HepG2 (cell line): ENCODE results near the gene PIK3R1. TPM values are rescaled to one million over a fixed set of nuclear protein-coding genes. Genes with fewer than 3 reads are reported as not detected.

Experiments
- ATAC-seq: fragments of 200-7000 bp; cut with Tn5 transposase; 3 replicates; pipeline ENCODE4 v1.9.1; 2020; ENCODE audit warnings: mild to moderate bottlenecking, moderate library complexity
- BruUV-seq: library from RNA; stranded (reverse); fragments of 400-500 nt; replicated peaks from 2 replicates; lab custom pipeline; 2021; lab: Mats Ljungman, UMichigan
- CTCF ChIA-PET: fragments of 300-600 bp; formaldehyde crosslinking; extraction: SDS; loops from one replicate; lab custom pipeline; 2021; ENCODE audit warnings: low total read pairs, inconsistent platforms, low intra/inter-chr PET ratio; lab: Yijun Ruan, JAX
- POLR2A ChIA-PET: fragments of 350-600 bp; sonication (Branson Sonifier 250); formaldehyde crosslinking; loops from one replicate; lab custom pipeline; 2020; ENCODE audit warnings: antibody characterized with exemption, inconsistent platforms; lab: Yijun Ruan, JAX
- DNase-seq: peaks from one replicate; pipeline ENCODE4 v3.0.0-alpha.2; 2015; ENCODE audit warnings: low spot score
- FAIRE-seq: peaks from 3 replicates; lab custom pipeline; 2011; peaks lifted over from hg19 to GRCh38; lab: Jason Lieb, UNC
- H2AFZ ChIP-seq: one replicate; pipeline ENCODE4 v1.6.1; 2011; ENCODE audit warnings: low read length, inconsistent platforms
- H3K27ac ChIP-seq: fragments of 300-600 bp; 3 replicates; pipeline ENCODE4 v1.8.0; 2011; ENCODE audit warnings: mixed run types, mild to moderate bottlenecking, mixed read lengths, low read length, inconsistent platforms; ENCODE audit not compliant: insufficient read depth; ENCODE audit errors: extremely low read length
- H3K27me3 ChIP-seq, 2 experiments: fragments of 200-600 bp in 1 of 2; 2 replicates in 1 of 2; 3 replicates in 1 of 2; pipeline versions ENCODE4 v1.6.0 to v1.8.0; 2011; ENCODE audit warnings: low read length in 2 of 2, mild to moderate bottlenecking in 2 of 2, moderate library complexity in 2 of 2, inconsistent platforms in 1 of 2; ENCODE audit not compliant: insufficient read depth in 2 of 2, control insufficient read depth in 1 of 2
- H3K36me3 ChIP-seq, 2 experiments: fragments of 200-600 bp in 1 of 2; replicated peaks in 1 of 2; 2 replicates in 1 of 2; 3 replicates in 1 of 2; pipeline versions ENCODE4 v1.5.1 to v1.8.0; 2011; ENCODE audit warnings: low read length in 2 of 2, inconsistent platforms in 1 of 2; ENCODE audit not compliant: insufficient read depth in 2 of 2, control insufficient read depth in 1 of 2
- H3K4me1 ChIP-seq: 2 replicates; pipeline ENCODE4 v1.5.1; 2012; ENCODE audit warnings: low read length, inconsistent platforms; ENCODE audit not compliant: insufficient read depth
- H3K4me2 ChIP-seq: 2 replicates; pipeline ENCODE4 v1.6.0; 2011; ENCODE audit warnings: low read depth, low read length, inconsistent platforms
- H3K4me3 ChIP-seq, 3 experiments: fragments of 200-600 bp in 1 of 3; sonication (generic), shearing (Covaris generic) in 1 of 3; replicated peaks in 1 of 3; 2 replicates each; pipeline ENCODE4 v1.5.1; 2011 to 2016; ENCODE audit warnings: low read length in 3 of 3, inconsistent platforms in 2 of 3, low read depth in 2 of 3, mild to moderate bottlenecking in 2 of 3, control low read depth in 1 of 3, mixed read lengths in 1 of 3; ENCODE audit not compliant: insufficient read depth in 1 of 3
- H3K79me2 ChIP-seq: one replicate; pipeline ENCODE4 v1.6.1; 2011; ENCODE audit warnings: low read length, inconsistent platforms; ENCODE audit not compliant: insufficient read depth
- H3K9ac ChIP-seq: 2 replicates; pipeline ENCODE4 v1.6.0; 2011; ENCODE audit warnings: mild to moderate bottlenecking, low read depth, low read length, inconsistent platforms; ENCODE audit not compliant: insufficient read depth
- H3K9me3 ChIP-seq: 2 replicates; pipeline ENCODE4 v1.5.1; 2012; ENCODE audit warnings: mild to moderate bottlenecking, low read length
- H4K20me1 ChIP-seq: 2 replicates; pipeline ENCODE4 v1.6.0; 2011; ENCODE audit warnings: inconsistent platforms, mild to moderate bottlenecking, low read length, moderate library complexity; ENCODE audit not compliant: insufficient read depth
- CHCHD3 ChIP-seq: sonication (generic); formaldehyde crosslinking; IDR thresholded peaks from 2 replicates; pipeline ENCODE4 v1.8.0; 2022; ENCODE audit warnings: mild to moderate bottlenecking, missing genetic modification reagents, moderate library complexity
- HNRNPL ChIP-seq: fragments of 200-400 bp; formaldehyde crosslinking; IDR thresholded peaks from 2 replicates; pipeline ENCODE4 v1.6.1; 2017; ENCODE audit warnings: mild to moderate bottlenecking, low read depth, low read length
- RBFOX2 ChIP-seq: fragments of 200-400 bp; formaldehyde crosslinking; IDR thresholded peaks from 2 replicates; pipeline ENCODE4 v1.6.1; 2017; ENCODE audit warnings: low read depth, mild to moderate bottlenecking, low read length
- SRSF4 ChIP-seq: fragments of 200-400 bp; formaldehyde crosslinking; IDR thresholded peaks from one replicate; pipeline ENCODE4 v1.6.1; 2018; ENCODE audit warnings: mild to moderate bottlenecking, low read depth, low read length, moderate library complexity; ENCODE audit not compliant: poor library complexity, severe bottlenecking
- THAP8 ChIP-seq: sonication (generic); formaldehyde crosslinking; IDR thresholded peaks from 2 replicates; pipeline ENCODE4 v1.5.1; 2020; ENCODE audit warnings: missing genetic modification reagents, mild to moderate bottlenecking, borderline replicate concordance
- ZBTB44 ChIP-seq: sonication (generic); formaldehyde crosslinking; IDR thresholded peaks from 2 replicates; pipeline ENCODE4 v1.4.0; 2020; ENCODE audit warnings: missing genetic modification reagents
- ZNF276 ChIP-seq: sonication (generic); formaldehyde crosslinking; IDR thresholded peaks from 2 replicates; pipeline ENCODE4 v1.4.0; 2020; ENCODE audit warnings: mild to moderate bottlenecking, low read depth, missing genetic modification reagents
- ZNF333 ChIP-seq: sonication (generic); formaldehyde crosslinking; IDR thresholded peaks from 2 replicates; pipeline ENCODE4 v1.4.0; 2020; ENCODE audit warnings: mild to moderate bottlenecking, missing genetic modification reagents, borderline replicate concordance
- ZNF713 ChIP-seq: sonication (generic); formaldehyde crosslinking; IDR thresholded peaks from 2 replicates; pipeline ENCODE4 v1.4.0; 2020; ENCODE audit warnings: mild to moderate bottlenecking, missing genetic modification reagents
- ZSCAN30 ChIP-seq: sonication (generic); formaldehyde crosslinking; IDR thresholded peaks from 2 replicates; pipeline ENCODE4 v1.5.0; 2020; ENCODE audit warnings: mild to moderate bottlenecking, missing genetic modification reagents
- WGBS: methylation state at CpG from one replicate; pipeline ENCODE4 v1.1.6; 2017; ENCODE audit warnings: low lambda C conversion rate; 5-methylcytosine and 5-hydroxymethylcytosine counted together
- in situ Hi-C: cut with HindIII; loops from 2 replicates; pipeline ENCODE4 v1.10.0; 2017; ENCODE audit warnings: low pct_unique_long_range_greater_than_20kb; ENCODE audit not compliant: extremely low pct_ligation_motif_present
- intact Hi-C: fragments of 100-400 bp; cut with micrococcal nuclease; formaldehyde crosslinking; loops from one replicate; pipeline ENCODE4 v1.10.0; 2022; ENCODE audit not compliant: unreplicated experiment
- polyA plus RNA-seq, 8 experiments: library from polyadenylated mRNA; depleted of rRNA in 3 of 8; stranded (reverse) in 7 of 8; unstranded in 1 of 8; fragments of >200 nt; fragmentation: Illumina TruSeq in 4 of 8; extraction: Trizol in 4 of 8; gene quantifications; 2 replicates each; pipeline versions ENCODE4 v1.2.1 to v1.2.3, GENCODE V29; 2011 to 2016; ENCODE audit warnings: low read depth in 4 of 8, missing spikeins in 1 of 8, mixed read lengths in 1 of 8; ENCODE audit not compliant: insufficient read depth in 1 of 8
- total RNA-seq, 5 experiments: library from RNA; depleted of rRNA; stranded (reverse); fragments of >200 nt; fragmentation: Illumina TruSeq; extraction: Trizol; gene quantifications; 2 replicates each; pipeline ENCODE4 v1.2.3, GENCODE V29; 2016; ENCODE audit warnings: low read depth in 1 of 5
- TF ChIP-seq, protein P1 (sequence below): sonication (generic); formaldehyde crosslinking; IDR thresholded peaks from 2 replicates; pipeline ENCODE4 v1.9.0; 2021; ENCODE audit warnings: missing genetic modification reagents, borderline replicate concordance
- TF ChIP-seq, protein P2 (sequence below): sonication (generic); formaldehyde crosslinking; IDR thresholded peaks from 2 replicates; pipeline ENCODE4 v1.4.0; 2020; ENCODE audit warnings: missing genetic modification reagents
- TF ChIP-seq, protein P3 (sequence below): sonication (generic); formaldehyde crosslinking; IDR thresholded peaks from 2 replicates; pipeline ENCODE4 v1.4.0; 2020; ENCODE audit warnings: mild to moderate bottlenecking, missing genetic modification reagents

PIK3R1 gene
- total and polyA plus RNA-seq, 2 of the 13 experiments (the other 11 are each of a cell fraction or from before 2014, with no cell fraction given): 8.4 to 21.3 TPM

DNA sequence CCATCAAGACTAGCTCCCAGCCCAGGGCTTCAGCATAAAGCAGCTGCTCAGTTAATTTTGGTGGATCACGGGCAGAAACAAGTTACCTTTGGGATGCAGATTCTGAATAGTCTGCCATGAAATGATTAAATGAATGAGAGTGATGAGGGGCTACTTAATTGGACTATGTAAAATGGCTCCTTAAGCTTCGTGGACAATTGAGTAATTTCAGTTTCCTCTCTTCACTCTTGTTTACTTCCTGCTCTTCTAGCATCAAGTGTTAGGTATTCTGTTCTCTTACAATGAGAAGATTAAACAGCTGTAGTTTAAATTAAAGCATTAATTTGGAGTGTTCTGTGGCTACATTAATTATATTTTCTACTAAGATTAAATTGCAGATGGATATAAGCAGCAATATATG is 28.1 kb downstream of the PIK3R1 start:
- DNase-seq (no peak), FAIRE-seq (no peak), ATAC-seq (no peak)
- H3K4me2 ChIP-seq: no peak overlapping the region
- no peaks in the 10 kb centered on the region; the same call in 1 of the 2 replicates for H4K20me1 ChIP-seq
- no peaks in the 10 kb centered on the region for H3K27me3 ChIP-seq
- no TSS peak for BruUV-seq
- H2AFZ ChIP-seq: no peak overlapping the region
- ChIA-PET POLR2A (interaction anchor here (2.7 kb wide), 1 partner anchor 28 kb away, joined by 11 read pairs; the partner anchor contains the start of gene PIK3R1), CTCF (no interaction called here)
- no peak overlapping the region for H3K4me3 ChIP-seq
- no peak overlapping the region for H3K27ac ChIP-seq
- H3K9ac ChIP-seq: no peak overlapping the region
- intact Hi-C loops (no loop called here), in situ Hi-C loops (no loop called here)
- H3K36me3 ChIP-seq: no peaks in the 10 kb centered on the region
- no peaks in the 10 kb centered on the region for H3K9me3 ChIP-seq
- H3K79me2 ChIP-seq: peaks cover 59% of the 10 kb centered on the region
- peaks cover 42% of the 10 kb centered on the region for H3K4me1 ChIP-seq
- WGBS: 97% methylated on average over 2 of the region's 2 CpGs
- TF ChIP-seq ZBTB44 (CRISPR knock-in tag): no peak
- TF ChIP-seq, protein P1, sequence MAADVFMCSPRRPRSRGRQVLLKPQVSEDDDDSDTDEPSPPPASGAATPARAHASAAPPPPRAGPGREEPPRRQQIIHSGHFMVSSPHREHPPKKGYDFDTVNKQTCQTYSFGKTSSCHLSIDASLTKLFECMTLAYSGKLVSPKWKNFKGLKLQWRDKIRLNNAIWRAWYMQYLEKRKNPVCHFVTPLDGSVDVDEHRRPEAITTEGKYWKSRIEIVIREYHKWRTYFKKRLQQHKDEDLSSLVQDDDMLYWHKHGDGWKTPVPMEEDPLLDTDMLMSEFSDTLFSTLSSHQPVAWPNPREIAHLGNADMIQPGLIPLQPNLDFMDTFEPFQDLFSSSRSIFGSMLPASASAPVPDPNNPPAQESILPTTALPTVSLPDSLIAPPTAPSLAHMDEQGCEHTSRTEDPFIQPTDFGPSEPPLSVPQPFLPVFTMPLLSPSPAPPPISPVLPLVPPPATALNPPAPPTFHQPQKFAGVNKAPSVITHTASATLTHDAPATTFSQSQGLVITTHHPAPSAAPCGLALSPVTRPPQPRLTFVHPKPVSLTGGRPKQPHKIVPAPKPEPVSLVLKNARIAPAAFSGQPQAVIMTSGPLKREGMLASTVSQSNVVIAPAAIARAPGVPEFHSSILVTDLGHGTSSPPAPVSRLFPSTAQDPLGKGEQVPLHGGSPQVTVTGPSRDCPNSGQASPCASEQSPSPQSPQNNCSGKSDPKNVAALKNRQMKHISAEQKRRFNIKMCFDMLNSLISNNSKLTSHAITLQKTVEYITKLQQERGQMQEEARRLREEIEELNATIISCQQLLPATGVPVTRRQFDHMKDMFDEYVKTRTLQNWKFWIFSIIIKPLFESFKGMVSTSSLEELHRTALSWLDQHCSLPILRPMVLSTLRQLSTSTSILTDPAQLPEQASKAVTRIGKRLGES (CRISPR knock-in tag): no peak
- no peak for TF ChIP-seq ZNF276 (CRISPR knock-in tag)
- TF ChIP-seq ZNF713: no peak
- no peak for TF ChIP-seq SRSF4
- TF ChIP-seq, protein P2, sequence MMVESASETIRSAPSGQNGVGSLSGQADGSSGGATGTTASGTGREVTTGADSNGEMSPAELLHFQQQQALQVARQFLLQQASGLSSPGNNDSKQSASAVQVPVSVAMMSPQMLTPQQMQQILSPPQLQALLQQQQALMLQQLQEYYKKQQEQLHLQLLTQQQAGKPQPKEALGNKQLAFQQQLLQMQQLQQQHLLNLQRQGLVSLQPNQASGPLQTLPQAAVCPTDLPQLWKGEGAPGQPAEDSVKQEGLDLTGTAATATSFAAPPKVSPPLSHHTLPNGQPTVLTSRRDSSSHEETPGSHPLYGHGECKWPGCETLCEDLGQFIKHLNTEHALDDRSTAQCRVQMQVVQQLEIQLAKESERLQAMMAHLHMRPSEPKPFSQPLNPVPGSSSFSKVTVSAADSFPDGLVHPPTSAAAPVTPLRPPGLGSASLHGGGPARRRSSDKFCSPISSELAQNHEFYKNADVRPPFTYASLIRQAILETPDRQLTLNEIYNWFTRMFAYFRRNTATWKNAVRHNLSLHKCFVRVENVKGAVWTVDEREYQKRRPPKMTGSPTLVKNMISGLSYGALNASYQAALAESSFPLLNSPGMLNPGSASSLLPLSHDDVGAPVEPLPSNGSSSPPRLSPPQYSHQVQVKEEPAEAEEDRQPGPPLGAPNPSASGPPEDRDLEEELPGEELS: no peak
- TF ChIP-seq ZNF333 (CRISPR knock-in tag): no peak
- TF ChIP-seq HNRNPL: no peak
- TF ChIP-seq THAP8 (CRISPR knock-in tag): no peak
- TF ChIP-seq CHCHD3 (CRISPR knock-in tag): no peak
- TF ChIP-seq RBFOX2: no peak
- no peak for TF ChIP-seq ZSCAN30 (CRISPR knock-in tag)
- TF ChIP-seq, protein P3, sequence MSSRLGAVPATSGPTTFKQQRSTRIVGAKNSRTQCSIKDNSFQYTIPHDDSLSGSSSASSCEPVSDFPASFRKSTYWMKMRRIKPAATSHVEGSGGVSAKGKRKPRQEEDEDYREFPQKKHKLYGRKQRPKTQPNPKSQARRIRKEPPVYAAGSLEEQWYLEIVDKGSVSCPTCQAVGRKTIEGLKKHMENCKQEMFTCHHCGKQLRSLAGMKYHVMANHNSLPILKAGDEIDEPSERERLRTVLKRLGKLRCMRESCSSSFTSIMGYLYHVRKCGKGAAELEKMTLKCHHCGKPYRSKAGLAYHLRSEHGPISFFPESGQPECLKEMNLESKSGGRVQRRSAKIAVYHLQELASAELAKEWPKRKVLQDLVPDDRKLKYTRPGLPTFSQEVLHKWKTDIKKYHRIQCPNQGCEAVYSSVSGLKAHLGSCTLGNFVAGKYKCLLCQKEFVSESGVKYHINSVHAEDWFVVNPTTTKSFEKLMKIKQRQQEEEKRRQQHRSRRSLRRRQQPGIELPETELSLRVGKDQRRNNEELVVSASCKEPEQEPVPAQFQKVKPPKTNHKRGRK: no peak
